Fibroblast of skin of scalp (primary cell): ENCODE data around the gene JDP2. TPM values are rescaled to one million over a fixed set of nuclear protein-coding genes. Genes with fewer than 3 reads are reported as not detected.
A peak's percentile ranks its signal among the peaks of the same experiment; 100 is the strongest.
"Not testable (repeated sequence)": the region's sequence is repeated elsewhere in the genome, so short reads cannot be mapped to it uniquely, and the experiment has no call there.

Experiments
- DNase-seq: peaks from one replicate; pipeline ENCODE4 v3.0.0-alpha.2; 2013
- polyA plus RNA-seq, 2 experiments: library from polyadenylated mRNA; unstranded; fragments of 120-200 nt; gene quantifications; one replicate each; pipeline ENCODE4 v1.2.1, GENCODE V29; 2013; ENCODE audit not compliant: insufficient read length in 2 of 2

The JDP2 gene
- polyA plus RNA-seq (2013, experiment 1 of 2; ENCODE audit: insufficient read length): 104 TPM
- 94.4 TPM for polyA plus RNA-seq (2013, experiment 2 of 2; ENCODE audit: insufficient read length)

GRCh38 chr14:75427482-75428229 is at the start of gene JDP2:
TSS of gene JDP2 (plus strand) at chr14:75428022. CDS start at chr14:75437921, 9,899 bp downstream.
- peak; percentile 92 for DNase-seq

- no peak for DNase-seq
Measured at GRCh38 chr14:75379246-75379929, 48.4 kb upstream of the JDP2 start.

- DNase-seq: no peak
Measured at GRCh38 chr14:75379930-75380270, 47.9 kb upstream of the JDP2 start.

- DNase-seq: no peak
Measured at GRCh38 chr14:75380656-75381055, 47.2 kb upstream of the JDP2 start.

GRCh38 chr14:75381642-75382041 is 46.2 kb upstream of the JDP2 start:
- DNase-seq: no peak

- DNase-seq: not testable (repeated sequence)
Measured at GRCh38 chr14:75383219-75383618, 44.6 kb upstream of the JDP2 start.

- no peak for DNase-seq
Measured at GRCh38 chr14:75383721-75384120, 44.1 kb upstream of the JDP2 start.

- no peak for DNase-seq
Measured at GRCh38 chr14:75389679-75390078, 38.1 kb upstream of the JDP2 start.

- DNase-seq: no peak
Measured at GRCh38 chr14:75390183-75390582, 37.6 kb upstream of the JDP2 start.

- DNase-seq: no peak
Measured at GRCh38 chr14:75391953-75392352, 35.9 kb upstream of the JDP2 start.

- DNase-seq: no peak
Measured at GRCh38 chr14:75392686-75393641, 34.9 kb upstream of the JDP2 start.

GRCh38 chr14:75393794-75394193 is 34.0 kb upstream of the JDP2 start:
- DNase-seq: no peak

- DNase-seq: no peak
Measured at GRCh38 chr14:75395862-75396261, 32.0 kb upstream of the JDP2 start.

- DNase-seq: no peak
Measured at GRCh38 chr14:75399321-75399720, 28.5 kb upstream of the JDP2 start.

- DNase-seq: peak; percentile 60
Measured at GRCh38 chr14:75399843-75400775, 27.7 kb upstream of the JDP2 start.

GRCh38 chr14:75401361-75401760 is 26.5 kb upstream of the JDP2 start:
- peak; percentile 33 for DNase-seq

GRCh38 chr14:75402867-75403413 is 24.9 kb upstream of the JDP2 start:
- DNase-seq: no peak

- DNase-seq: no peak
Measured at GRCh38 chr14:75404847-75405246, 23.0 kb upstream of the JDP2 start.

GRCh38 chr14:75406102-75406501 is 21.7 kb upstream of the JDP2 start:
- DNase-seq: no peak

GRCh38 chr14:75406856-75407255 is 21.0 kb upstream of the JDP2 start:
- DNase-seq: no peak
